HuH-7 (cell line): ENCODE results near the gene CARD8.
"Not testable (repeated sequence)": the region's sequence is repeated elsewhere in the genome, so short reads cannot be mapped to it uniquely, and the experiment has no call there.

Experiments
- DNase-seq: peaks from one replicate; pipeline ENCODE4 v3.0.0; 2011; ENCODE audit warnings: low spot score

Gene CARD8

GRCh38 chr19:48255376-48256303, at the start of gene CARD8:
CARD8 (minus strand) TSS chr19:48255912; CDS start chr19:48241020, 14,892 bp downstream.
- DNase-seq, result peak; percentile 65

- DNase-seq, result no peak
Measured at GRCh38 chr19:48303866-48304265, 48.2 kb upstream of the CARD8 start.

- DNase-seq, result no peak
Measured at GRCh38 chr19:48303367-48303766, 47.7 kb upstream of the CARD8 start.

GRCh38 chr19:48302600-48302959, 46.9 kb upstream of the CARD8 start:
- DNase-seq, result no peak

GRCh38 chr19:48301886-48302599, 46.3 kb upstream of the CARD8 start:
- DNase-seq, result no peak

- DNase-seq, result no peak
Measured at GRCh38 chr19:48297975-48298374, 42.3 kb upstream of the CARD8 start.

- DNase-seq, result no peak
Measured at GRCh38 chr19:48296963-48297734, 41.4 kb upstream of the CARD8 start.

- DNase-seq, result no peak
Measured at GRCh38 chr19:48295458-48295857, 39.7 kb upstream of the CARD8 start.

GRCh38 chr19:48292798-48293197, 37.1 kb upstream of the CARD8 start:
- DNase-seq, result no peak

- DNase-seq, result not testable (repeated sequence)
Measured at GRCh38 chr19:48291489-48291815, 35.7 kb upstream of the CARD8 start.

GRCh38 chr19:48290771-48291488, 35.2 kb upstream of the CARD8 start:
- peak; percentile 76 for DNase-seq

- DNase-seq, result peak; percentile 49
Measured at GRCh38 chr19:48290401-48290770, 34.7 kb upstream of the CARD8 start.

GRCh38 chr19:48287748-48288147, 32.0 kb upstream of the CARD8 start:
- DNase-seq, result no peak

GRCh38 chr19:48284896-48285295, 29.2 kb upstream of the CARD8 start:
- DNase-seq, result no peak

GRCh38 chr19:48283908-48284307, 28.2 kb upstream of the CARD8 start:
- DNase-seq, result no peak

GRCh38 chr19:48279747-48280146, 24.0 kb upstream of the CARD8 start:
- DNase-seq, result no peak

GRCh38 chr19:48274938-48275337, 19.2 kb upstream of the CARD8 start:
- no peak for DNase-seq

- DNase-seq, result no peak
Measured at GRCh38 chr19:48274173-48274572, 18.5 kb upstream of the CARD8 start.

GRCh38 chr19:48271531-48272151, 15.9 kb upstream of the CARD8 start:
- peak; percentile 52 for DNase-seq

- DNase-seq, result not testable (repeated sequence)
Measured at GRCh38 chr19:48269617-48270026, 13.9 kb upstream of the CARD8 start.

GRCh38 chr19:48265326-48265725, 9.6 kb upstream of the CARD8 start:
- not testable (repeated sequence) for DNase-seq

GRCh38 chr19:48260359-48260714, 4.6 kb upstream of the CARD8 start:
- not testable (repeated sequence) for DNase-seq
